Stromal cell of bone marrow (primary cell): ENCODE data around the gene SGPL1.

ENCODE experiments used
- DNase-seq: peaks from one replicate; pipeline ENCODE4 v3.0.0-alpha.2; 2012; ENCODE audit warnings: low read depth

Gene SGPL1

DNA sequence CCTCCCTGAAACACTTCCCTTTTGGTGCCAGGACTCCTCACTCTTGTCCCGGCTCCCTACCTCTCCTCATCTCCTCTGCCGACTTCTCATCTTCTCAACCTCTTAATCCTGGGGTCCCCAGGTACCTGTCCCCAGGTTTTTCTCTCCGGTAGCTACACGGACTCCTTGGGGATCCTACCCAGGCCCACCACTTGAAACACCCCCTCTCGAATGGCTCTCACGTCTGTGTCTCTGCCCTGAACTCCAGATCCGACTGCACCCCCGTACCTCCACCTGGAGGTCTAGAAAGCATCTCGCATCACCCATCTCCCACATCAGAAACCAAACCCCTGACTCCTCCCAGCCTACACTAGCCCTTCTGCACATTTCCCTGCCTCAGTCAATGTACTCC lies 35.4 kb upstream of the SGPL1 start:
- DNase-seq, result no peak

DNA sequence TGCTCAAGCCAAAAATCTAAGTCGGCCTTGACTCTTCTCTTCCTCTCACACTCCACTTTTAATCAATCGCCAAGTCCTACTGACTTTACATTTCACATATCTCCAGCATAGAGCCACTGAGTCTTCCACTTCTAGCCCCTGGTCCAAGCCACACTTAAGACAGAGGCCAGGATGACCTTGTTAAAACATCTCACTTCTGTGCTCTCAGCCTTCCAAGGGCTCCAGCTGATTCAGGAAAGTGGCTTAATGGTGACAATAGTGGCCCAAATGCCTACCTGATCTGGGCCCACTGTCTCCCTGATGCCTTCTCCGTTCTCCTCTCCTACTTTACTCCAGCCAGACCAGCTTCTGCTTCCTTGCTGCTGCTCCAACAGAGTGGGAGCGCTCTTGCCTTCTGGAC lies 35.0 kb upstream of the SGPL1 start:
- no peak for DNase-seq

DNA sequence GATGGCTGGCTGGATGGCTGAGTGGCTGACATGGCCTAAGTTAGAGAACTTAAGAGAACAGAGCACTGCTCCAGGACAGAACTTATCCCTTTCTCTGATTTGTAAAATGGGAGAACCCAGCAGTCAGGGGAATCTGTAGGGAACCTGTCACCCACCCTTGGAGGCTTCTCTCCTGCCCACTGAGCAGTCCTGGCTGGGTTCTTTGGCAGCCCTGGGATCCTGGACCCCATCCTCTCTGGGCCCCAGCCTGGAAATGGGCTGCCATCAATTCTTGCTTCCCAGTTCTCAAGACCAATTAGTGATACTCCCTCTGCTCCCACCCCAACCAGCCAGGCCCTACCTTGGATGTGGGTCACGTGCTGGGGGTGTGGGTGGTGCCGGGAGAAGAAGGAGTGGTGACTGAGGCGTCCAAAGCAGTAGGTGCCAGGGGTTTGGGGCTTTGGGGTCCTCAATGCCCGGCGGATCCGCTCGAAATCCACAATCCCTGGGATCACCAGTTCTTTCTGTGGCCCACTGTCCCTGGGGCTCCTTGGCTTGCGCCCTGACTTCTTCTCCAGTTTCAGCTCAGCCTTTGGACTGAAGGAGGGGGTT lies 34.2 kb upstream of the SGPL1 start:
- DNase-seq, result no peak

DNA sequence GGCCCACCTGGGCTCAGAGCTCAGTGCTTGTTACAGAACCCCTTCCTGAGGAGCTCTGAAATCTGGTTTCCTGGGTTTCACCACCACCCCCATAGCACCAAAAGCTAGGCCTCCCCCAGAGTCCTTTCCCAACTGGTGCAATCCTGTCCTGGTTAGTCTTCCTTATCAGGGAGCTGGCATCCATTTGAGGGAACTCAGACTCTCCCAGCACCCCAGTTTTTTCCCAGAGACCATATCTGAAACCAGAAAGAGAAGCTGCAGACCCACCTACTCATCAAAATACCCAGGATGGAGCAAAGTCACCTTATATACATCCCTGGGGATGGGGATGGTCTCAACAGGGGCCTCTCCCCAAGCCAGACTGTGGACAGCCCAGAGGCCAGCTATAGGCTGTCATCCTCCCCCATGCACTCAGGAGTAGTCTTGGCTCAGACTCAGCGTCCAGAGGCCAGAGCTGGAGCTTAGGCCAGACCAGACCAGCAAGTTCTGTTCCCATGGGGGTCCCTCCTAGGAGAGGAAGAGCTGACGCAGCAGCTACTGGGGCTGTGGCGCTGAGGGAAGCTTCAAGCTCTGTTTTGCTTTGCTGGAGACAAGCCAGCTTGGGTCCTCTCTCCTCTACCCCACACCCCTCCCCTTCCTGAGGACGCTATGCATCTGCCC lies 33.5 kb upstream of the SGPL1 start:
- DNase-seq, result no peak

DNA sequence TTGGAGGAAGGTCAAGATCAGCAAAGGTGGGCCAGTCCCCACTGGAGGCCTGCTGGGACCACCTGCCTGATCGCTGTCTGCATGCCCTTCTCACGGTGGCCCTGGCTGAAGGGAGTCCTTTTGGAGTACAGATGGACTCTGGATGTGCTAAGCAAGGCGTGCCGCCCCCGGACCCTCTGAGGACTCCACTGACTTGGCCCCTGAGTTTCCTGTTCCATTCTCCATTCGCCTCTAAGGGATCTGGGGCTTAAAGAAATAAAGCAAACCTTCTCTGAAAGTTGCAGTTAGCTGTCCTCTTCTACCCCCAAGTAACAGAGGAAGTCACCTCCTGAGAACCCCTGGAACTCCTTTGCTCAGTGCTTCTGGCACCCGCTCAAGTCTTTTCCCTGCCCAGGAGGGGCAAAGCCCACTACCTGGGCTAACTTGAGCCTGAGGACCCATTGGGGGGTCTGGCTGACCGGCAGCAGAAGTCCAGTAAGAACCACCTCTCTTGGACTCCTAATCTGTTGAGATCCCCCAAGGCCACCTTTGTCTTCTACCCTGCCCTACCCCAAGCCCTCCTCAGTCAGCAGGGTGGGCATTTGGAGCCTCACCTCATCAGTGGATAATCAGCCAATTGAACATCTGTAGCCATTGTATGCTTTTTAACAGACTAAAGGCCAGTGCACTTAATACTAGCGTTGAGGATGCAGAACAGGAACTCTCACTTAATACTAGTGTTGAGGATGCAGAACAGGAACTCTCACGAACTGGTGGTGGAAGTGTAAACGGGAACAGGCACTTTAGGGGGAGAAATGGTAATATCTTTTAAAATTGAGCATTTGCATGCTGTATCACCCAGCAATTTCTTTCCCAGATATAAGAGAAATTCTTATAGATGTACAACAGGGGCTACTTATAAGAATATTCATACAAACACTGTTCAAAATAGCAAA lies 32.7 kb upstream of the SGPL1 start:
- DNase-seq, result no peak

DNA sequence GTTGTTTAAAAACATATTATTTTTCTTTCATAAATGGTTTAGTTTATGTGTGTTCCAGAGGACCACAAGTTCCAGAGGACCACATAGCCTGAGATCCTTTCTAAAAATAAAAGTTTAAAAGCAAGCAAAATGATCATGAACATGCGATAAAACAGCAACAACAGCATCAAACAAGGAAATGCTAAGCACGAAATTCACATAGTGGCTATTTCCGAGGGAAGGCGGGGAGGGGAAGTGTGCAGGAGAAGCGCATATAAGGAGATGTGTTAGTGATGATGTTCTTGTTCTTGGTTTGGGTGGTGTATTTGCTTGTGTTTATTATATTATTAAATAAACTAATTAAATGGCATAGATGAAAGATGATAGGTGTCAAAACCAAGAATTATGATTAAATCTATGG lies 31.7 kb upstream of the SGPL1 start:
- no peak for DNase-seq

DNA sequence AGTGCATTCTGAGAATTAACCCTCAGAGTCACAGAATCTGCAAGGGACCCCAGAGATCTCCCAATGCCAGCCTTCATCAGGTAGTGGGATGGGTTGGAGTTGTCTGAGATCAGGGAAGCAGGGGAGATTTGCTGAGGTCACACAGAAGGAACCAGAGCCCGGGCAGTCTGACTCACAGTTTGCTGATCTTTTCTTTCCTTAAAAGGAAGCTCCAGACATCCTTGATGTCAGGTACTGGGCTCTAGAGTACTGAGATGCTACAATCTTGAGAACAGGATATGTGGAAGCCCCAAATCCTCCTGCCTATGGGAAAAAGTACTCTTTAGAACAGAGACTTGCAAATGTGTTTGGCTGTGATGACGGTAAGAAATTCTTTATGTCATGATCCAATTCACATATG lies 31.3 kb upstream of the SGPL1 start:
- no peak for DNase-seq

DNA sequence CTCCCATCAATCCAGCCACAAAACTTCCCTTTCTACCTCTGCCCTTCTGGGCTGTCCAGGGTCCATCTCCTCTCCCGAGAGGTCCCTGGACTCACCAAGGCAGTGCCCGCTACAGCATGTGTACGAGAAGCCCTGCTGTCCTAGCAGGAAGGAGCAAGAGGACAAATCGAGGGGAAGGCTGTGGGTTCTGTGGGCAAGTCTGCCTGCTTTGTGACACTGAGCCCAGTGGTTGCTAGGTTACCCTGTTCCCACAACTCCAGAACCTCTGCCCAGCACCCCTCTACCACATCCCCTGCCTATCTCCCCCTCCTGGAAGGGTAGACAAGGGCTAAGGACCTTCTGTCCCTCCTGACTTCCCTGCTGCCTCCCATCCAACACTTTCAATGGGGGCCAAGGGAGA lies 30.6 kb upstream of the SGPL1 start, which contains the start of gene TBATA:
TSS of gene TBATA (minus strand) at position 188 of the 400 bp plus-strand sequence. CDS start 1,998 bp downstream, outside the sequence.
- no peak for DNase-seq

DNA sequence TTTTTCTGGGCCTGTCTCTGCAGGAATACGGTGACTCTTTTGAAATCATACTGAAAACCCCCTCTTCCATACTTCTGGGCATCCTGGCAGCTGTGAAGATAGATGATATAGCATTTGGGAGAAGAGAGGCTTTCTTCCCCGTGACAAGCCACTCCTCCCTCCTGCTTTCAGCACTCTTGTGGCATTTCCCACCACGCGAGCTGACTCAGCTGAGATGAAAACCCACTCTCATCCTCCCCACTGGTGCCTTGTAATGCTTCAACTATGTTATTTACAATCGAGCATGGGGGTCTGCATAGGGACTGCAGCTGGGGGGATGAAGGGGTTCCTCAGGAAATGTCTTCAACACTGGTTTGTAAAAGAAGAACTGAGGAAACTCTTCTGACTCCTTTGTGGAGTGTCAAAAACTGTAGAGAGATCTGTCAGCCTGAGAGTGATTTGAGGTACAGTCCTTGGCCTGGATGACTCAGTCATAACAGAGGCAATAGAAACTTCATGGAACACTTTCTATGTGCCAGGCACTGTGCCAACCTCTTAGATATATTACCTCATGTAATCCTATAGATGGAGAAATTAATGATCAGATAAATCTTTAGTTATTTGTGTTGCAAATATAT lies 28.8 kb upstream of the SGPL1 start:
- no peak for DNase-seq

DNA sequence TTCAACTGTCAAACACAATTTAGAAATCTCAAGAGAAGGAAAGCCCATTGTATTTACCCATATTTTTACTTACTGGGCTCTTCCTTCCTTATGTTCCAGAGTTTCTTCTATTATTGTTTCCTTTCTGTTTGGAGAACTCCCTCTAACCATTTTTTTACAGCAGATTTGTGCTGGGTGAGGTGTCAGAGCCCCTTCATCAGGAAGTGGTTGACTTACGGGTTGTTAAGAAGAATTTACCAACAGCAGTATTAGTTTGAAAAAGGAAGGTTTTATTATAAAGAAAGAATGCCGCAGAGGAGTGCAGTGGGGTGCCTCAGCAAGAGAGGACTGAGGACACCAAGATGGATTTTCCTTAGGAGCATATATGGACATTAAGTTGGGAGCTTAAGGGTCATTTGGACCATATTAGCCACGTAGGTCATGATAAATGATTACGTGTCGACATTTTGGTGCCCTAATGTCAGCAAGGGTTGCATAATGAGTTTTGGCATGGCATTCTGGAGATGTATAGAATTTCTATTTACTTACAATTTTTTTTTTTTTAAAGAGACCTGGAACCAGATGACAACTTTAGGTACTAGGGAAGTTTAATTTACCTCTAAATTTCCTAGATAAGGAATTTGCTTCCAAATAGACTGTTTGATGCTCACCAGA lies 24.2 kb upstream of the SGPL1 start:
- DNase-seq, result no peak

DNA sequence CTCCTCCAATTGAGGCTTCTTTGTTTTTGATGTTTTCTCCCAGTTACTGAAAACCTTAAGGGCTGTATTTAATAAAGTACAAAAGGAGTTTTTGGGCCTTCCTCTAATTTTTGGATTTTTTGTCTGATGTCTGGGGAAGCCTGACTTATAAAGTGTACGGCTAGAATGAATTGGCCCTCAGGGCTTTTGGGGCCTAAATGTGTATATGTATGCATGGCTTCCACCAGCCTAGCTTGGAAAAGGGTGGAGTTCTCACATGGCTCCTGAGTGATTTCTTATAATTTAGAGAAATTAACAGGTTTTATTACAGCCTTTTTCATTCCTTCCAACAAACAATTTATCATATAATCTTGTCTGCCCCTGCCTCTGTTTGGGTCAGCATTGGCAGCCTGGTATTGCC lies 20.1 kb upstream of the SGPL1 start:
- no peak for DNase-seq

DNA sequence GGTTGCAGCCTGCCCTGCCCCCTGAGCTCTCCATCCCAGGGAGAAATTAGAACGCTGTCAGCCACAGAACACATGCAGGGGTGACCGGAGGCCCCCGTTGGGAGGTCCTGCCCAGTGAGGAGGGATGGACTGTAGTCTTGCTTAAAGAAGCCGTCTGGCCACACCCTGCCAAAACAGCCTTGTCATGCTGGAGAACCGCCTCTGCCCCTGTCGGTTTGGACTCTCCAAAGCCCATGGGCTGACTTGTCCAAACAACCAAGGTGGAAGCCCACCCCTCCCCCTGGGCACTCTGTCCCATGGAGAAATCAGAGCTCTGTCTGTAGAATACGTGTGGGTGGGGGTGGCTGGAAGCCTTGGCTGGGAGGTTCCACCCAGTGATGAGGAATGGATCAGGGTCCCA lies 17.9 kb upstream of the SGPL1 start:
- no peak for DNase-seq

DNA sequence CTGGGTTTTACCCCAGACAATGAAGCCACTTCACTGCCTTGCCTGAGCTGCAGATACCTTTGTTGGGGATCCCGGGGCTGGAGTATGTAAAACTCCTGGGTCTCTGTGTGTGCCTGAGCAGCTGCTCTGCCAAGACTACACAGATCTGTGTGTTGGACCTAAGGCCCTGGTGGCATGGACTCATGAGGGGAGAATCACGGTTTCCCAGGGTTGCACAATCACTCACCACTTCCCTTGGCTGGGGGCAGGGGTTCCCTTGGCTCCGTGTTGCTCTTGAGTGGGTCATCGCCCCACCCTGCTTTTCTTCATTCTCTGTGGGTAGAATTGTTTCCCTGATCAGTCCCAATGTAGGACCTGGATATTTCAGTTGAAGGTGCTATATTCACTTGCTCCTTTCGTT lies 16.6 kb upstream of the SGPL1 start:
- DNase-seq, result no peak

DNA sequence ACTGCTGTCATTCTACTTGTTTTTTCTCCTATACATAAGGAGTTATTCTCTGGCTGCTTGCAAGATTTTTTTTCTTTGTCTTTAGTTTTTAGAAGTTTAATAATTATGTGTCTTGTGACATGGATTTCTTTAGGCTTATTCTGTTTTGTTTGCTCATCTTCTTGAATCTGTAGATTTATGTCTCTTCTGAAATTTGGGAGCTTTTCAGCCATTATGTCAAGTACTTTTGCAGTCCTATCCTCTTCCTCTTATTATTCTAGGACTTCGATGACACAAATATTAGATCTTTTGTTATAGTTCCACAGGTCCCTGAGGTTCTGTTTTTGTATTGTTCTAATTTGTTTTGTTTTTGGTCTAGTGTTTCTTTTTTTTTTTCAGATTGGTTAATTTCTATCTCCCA lies 13.9 kb upstream of the SGPL1 start:
- no peak for DNase-seq

DNA sequence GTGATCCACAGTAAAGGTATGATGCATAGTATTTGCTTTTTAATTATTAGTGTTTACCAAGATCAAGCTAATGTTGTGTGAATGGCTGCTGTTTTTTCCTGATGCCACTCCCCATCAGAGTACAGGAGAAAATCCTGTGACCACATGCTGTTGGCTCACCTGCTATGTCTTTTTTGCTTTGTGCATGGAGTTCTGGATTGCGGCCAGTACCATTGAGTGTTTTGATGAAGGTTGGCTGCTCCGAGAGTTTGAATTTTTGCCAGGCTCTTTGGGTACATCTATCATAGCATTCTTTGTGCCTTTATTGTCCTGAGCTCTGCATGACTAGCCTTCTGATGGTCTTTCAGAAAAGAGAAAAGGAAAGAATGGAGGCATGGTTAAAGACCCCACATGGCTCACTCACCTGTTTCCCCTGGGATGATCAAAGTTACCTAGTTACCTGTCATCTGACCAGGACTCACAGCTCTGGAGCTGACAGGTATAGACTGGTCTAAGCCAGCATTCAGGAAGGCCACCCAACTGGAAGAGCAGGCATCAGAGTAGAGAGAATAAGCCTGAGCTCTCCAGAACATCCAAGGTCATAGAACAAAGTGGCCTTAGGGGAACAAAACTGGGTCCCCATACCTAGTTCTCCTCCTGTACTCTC lies 11.8 kb upstream of the SGPL1 start:
- DNase-seq, result no peak

DNA sequence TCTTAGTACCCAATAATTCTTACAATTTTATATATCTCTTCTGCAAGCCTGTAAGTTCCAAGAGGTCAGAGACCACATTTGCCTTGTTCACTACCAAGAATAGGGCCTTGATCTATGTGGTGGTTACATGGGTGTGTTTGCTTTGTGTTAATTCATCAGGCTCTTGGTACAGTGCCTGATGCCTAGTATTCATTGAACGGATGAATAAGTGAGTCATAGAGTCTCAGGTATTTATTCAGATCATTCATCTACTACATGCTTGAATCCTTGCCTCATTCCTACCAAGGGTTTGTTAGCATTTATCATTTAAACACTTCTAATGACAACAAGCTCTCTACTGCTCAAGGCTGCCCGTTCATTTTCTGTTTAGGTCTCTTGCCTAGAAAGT lies 11.3 kb upstream of the SGPL1 start:
- no peak for DNase-seq

DNA sequence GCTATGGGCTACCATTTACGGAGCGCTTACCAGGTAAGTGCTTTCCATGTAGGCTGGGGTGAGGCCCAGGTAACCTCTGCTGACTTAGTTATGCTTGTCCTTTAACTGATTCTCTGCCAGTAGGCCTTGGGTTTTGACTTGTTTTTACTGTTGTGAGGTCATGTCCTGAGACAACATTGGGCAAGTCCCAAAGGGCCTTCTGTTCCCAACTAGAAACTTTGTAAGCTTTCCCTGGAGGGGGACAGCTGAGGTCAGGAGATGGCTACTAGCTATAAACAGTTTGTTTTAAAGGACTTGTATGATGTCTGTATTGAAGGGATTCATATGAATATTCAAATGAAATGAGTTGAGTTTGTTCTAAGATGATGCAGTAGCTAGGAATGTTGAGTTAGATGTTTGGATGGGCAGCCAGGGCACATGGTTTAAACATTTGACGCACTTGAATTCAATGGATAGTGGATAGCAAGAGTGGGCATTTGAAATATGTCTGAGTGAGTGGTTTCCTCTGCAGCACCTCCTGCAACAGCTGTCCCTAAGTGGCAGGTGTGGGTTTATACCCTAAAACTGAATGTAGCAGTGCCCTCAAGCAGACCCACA lies 10.0 kb upstream of the SGPL1 start:
- no peak for DNase-seq

DNA sequence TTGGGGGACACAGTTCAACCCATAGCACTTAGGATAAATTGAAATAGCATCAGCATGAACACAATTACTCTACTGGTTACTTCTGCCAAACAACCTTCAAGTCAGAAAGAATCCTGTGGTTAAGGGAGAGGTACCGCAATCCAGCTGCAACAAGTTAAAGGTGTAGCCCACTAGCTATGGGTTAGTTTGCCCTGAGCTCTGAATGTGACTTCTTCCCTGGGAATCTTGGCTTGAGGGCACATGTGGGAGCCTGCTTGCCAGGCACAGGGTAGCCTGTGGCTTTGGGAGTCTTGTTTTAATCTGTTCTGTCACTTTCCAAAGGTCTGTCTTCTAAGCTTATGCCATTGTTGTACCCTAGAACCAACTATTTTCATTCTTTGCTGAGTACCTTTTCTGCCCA lies 8.9 kb upstream of the SGPL1 start:
- no peak for DNase-seq

DNA sequence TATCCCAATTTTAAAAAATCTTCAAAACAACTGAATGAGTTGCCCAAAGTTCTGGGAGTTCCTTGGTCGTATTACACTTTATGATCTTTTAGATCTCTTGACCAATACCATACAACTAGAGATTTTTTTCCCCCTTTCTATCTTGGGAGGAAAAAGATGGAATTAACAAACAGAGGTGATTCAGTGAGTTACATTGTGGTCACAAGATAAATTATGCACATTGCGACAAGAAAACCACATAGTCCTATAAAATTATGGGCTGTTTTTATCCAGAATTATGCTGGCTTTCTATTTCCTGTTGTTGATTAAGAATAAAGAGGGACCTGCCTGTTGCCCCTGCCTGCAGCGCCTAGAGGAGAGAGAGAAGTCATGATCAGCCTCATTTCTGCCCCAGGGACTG lies 8.2 kb upstream of the SGPL1 start:
- DNase-seq, result no peak

DNA sequence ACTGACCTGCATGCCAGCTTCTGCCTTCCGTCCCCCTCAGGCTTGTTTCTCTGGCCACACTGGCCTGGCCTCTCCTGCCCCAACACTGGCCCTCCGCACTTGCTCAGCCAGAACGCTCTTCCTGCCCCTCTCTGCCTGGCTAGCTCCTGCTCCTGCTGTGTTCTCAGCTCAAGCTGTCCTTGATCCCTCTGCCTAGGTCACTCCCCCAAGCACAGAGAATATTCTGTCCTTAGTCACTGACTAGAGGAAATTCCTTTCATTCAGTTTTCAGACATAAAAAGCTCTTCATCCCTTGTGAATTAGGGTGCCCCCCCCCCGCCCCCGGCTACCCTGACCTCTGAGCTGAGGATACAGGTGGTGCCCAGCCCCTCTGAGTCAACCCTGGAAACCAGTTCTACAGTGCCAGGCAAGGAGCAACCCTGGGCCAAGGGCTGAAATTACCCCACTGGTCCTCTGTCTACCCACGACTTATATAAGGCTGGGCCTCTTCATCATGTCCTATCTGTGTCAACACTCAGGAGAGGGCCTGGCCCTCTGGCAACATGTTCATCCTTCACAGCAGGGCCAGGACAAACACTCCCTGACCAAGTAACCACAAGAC lies 6.6 kb upstream of the SGPL1 start:
- no peak for DNase-seq

DNA sequence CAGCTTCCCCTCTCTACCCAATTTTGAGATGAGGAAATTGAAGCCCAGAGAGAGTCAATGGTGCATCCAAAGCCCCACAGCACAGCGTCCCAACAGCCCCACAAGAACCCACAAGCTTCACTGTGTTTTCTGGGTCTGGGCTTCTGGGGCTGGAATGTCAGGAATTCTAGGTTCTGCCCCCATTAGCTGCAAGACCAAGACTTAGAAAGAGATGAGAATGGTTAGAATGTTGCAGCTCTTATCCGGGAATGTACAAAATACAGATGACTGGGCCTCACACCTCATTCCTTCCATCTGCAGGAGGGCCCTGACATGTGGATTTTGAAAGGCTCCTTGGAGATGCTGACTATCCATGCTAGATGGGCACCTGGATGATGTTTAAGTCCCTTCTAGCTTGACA lies 6.0 kb upstream of the SGPL1 start:
- DNase-seq, result no peak
